Lower leg skin (tissue), 4 donors: ENCODE results near the gene SYT9. TPM values are rescaled to one million over a fixed set of nuclear protein-coding genes. Genes with fewer than 3 reads are reported as not detected.

Experiments used
- DNase-seq, 2 donors: peaks; one replicate each; pipeline ENCODE4 v3.0.0-alpha.2; 2019; ENCODE audit warnings: low spot score in 2 of 2
- H3K4me3 ChIP-seq: fragments of 200-600 bp; sonication (generic); 2 replicates; pipeline ENCODE4 v1.5.1; 2017; ENCODE audit warnings: mild to moderate bottlenecking, low read depth; ENCODE audit not compliant: poor library complexity, severe bottlenecking
- CTCF ChIP-seq, 3 donors: fragments of 450-650 bp; IDR thresholded peaks; one replicate each; pipeline ENCODE4 v1.5.1; 2016; ENCODE audit warnings: antibody characterized with exemption in 3 of 3, mild to moderate bottlenecking in 3 of 3, moderate library complexity in 2 of 3
- POLR2A ChIP-seq, 2 donors: fragments of 450-650 bp; IDR thresholded peaks; one replicate each; pipeline ENCODE4 v1.6.1; 2016 to 2017; ENCODE audit warnings: antibody characterized with exemption in 2 of 2, mild to moderate bottlenecking in 1 of 2, moderate library complexity in 1 of 2
- WGBS, 2 donors: methylation state at CpG; one replicate each; pipeline ENCODE4 v1.1.5; 2018; 5-methylcytosine and 5-hydroxymethylcytosine counted together
- intact Hi-C: fragments of 100-400 bp; cut with DNase I; formaldehyde crosslinking; loops from one replicate; pipeline ENCODE4 v1.15.0; 2023; ENCODE audit warnings: low total_unique reads
- total RNA-seq, 4 donors: library from RNA; depleted of rRNA; stranded (reverse); fragments of >200 nt; gene quantifications; one replicate each; pipeline ENCODE4 v1.1.0, GENCODE V29; 2016

Gene SYT9
- total RNA-seq, 4 donors from 2014 or later: 0.37 to 0.84 (median 0.71) TPM; not detected in 1

GRCh38 chr11:7473717-7474116 is 222.0 kb downstream of the SYT9 start:
- WGBS, 2 donors: 83 to 89% methylated on average over 1 of the region's 1 CpG
- no peak for DNase-seq
- no peak overlapping the region for H3K4me3 ChIP-seq
- intact Hi-C loops: no loop called here
- TF ChIP-seq CTCF (IDR thresholded peaks at IDR 0.05): no peak
- no peak for TF ChIP-seq POLR2A (IDR thresholded peaks at IDR 0.05)

- no peak for TF ChIP-seq CTCF (IDR thresholded peaks at IDR 0.05)
- no peak for TF ChIP-seq POLR2A (IDR thresholded peaks at IDR 0.05)
- 57 to 58% methylated on average over 2 of the region's 2 CpGs for WGBS, 2 donors
- DNase-seq: no peak
- no peak overlapping the region for H3K4me3 ChIP-seq
- intact Hi-C loops: no loop called here
These were observed 228.4 kb downstream of the SYT9 start for GRCh38 chr11:7480113-7480512.

GRCh38 chr11:7484131-7484530 is 232.4 kb downstream of the SYT9 start:
- no peak for TF ChIP-seq CTCF (IDR thresholded peaks at IDR 0.05)
- no peak for TF ChIP-seq POLR2A (IDR thresholded peaks at IDR 0.05)
- H3K4me3 ChIP-seq: no peak overlapping the region
- WGBS, 2 donors: 67 to 80% methylated on average over 3 of the region's 3 CpGs
- DNase-seq: no peak
- intact Hi-C loops: no loop called here

GRCh38 chr11:7484645-7485044 is 232.9 kb downstream of the SYT9 start:
- TF ChIP-seq CTCF (IDR thresholded peaks at IDR 0.05): no peak
- no peak for TF ChIP-seq POLR2A (IDR thresholded peaks at IDR 0.05)
- intact Hi-C loops: no loop called here
- H3K4me3 ChIP-seq: no peak overlapping the region
- WGBS, 2 donors: 76 to 77% methylated on average over 3 of the region's 3 CpGs
- no peak for DNase-seq

- WGBS, 2 donors: 64 to 69% methylated on average over 14 to 15 of the region's 15 CpGs
- DNase-seq: no peak
- no peak for TF ChIP-seq CTCF (IDR thresholded peaks at IDR 0.05)
- no peak for TF ChIP-seq POLR2A (IDR thresholded peaks at IDR 0.05)
- H3K4me3 ChIP-seq: no peak within 1 kb of the TSS
- intact Hi-C loops: no loop called here
These were observed 233.7 kb downstream of the SYT9 start, which contains the start of gene OLFML1 for GRCh38 chr11:7485186-7486097. Gene OLFML1, plus strand, starts transcription at chr11:7485506. Its CDS starts 370 bp downstream, at chr11:7485876.
